Keratinocyte (primary cell): ENCODE measurements around the gene PARP14. TPM values are rescaled to one million over a fixed set of nuclear protein-coding genes. Genes with fewer than 3 reads are reported as not detected.

Source experiments
- DNase-seq: peaks from one replicate; pipeline ENCODE4 v3.0.0-alpha.2; 2011; ENCODE audit warnings: low read depth, missing footprints, low spot score
- FAIRE-seq: peaks from 2 replicates; lab custom pipeline; 2011; peaks lifted over from hg19 to GRCh38; lab: Jason Lieb, UNC
- H2AFZ ChIP-seq: 2 replicates; pipeline ENCODE4 v1.6.0; 2012; ENCODE audit warnings: low read length, control low read depth, inconsistent platforms; ENCODE audit not compliant: control insufficient read depth
- H3K27ac ChIP-seq: 2 replicates; pipeline ENCODE4 v1.5.1; 2011; ENCODE audit warnings: low read length; ENCODE audit not compliant: control insufficient read depth, insufficient read depth
- H3K27me3 ChIP-seq: 3 replicates; pipeline ENCODE4 v1.6.0; 2011; ENCODE audit warnings: low read length; ENCODE audit not compliant: control insufficient read depth, insufficient read depth; ENCODE audit errors: extremely low read depth
- H3K36me3 ChIP-seq, 2 experiments: 2 replicates in 1 of 2; 3 replicates in 1 of 2; pipeline ENCODE4 v1.5.1; 2011; ENCODE audit warnings: low read length in 2 of 2, mild to moderate bottlenecking in 1 of 2; ENCODE audit not compliant: control insufficient read depth in 2 of 2, insufficient read depth in 2 of 2; ENCODE audit errors: extremely low read depth in 1 of 2
- H3K4me1 ChIP-seq: 3 replicates; pipeline ENCODE4 v1.5.1; 2011; ENCODE audit warnings: low read length; ENCODE audit not compliant: control insufficient read depth, insufficient read depth; ENCODE audit errors: extremely low read depth
- H3K4me2 ChIP-seq: 3 replicates; pipeline ENCODE4 v1.6.0; 2011; ENCODE audit warnings: low read depth, low read length; ENCODE audit not compliant: control insufficient read depth, insufficient read depth; ENCODE audit errors: extremely low read depth
- H3K4me3 ChIP-seq, 3 experiments: fragments of 200-600 bp in 1 of 3; sonication (generic) in 1 of 3; 2 replicates in 2 of 3; 3 replicates in 1 of 3; pipeline ENCODE4 v1.5.1; 2011 to 2016; ENCODE audit warnings: low read length in 3 of 3, mild to moderate bottlenecking in 3 of 3, control low read depth in 2 of 3, inconsistent platforms in 1 of 3, low read depth in 1 of 3, mixed read lengths in 1 of 3, mixed run types in 1 of 3, moderate library complexity in 1 of 3; ENCODE audit not compliant: control insufficient read depth in 2 of 3, insufficient read depth in 2 of 3; ENCODE audit errors: extremely low read depth in 1 of 3
- H3K79me2 ChIP-seq: 2 replicates; pipeline ENCODE4 v1.6.0; 2012; ENCODE audit warnings: low read length; ENCODE audit not compliant: control insufficient read depth, insufficient read depth
- H3K9ac ChIP-seq: 3 replicates; pipeline ENCODE4 v1.6.0; 2011; ENCODE audit warnings: low read length; ENCODE audit not compliant: control insufficient read depth, insufficient read depth; ENCODE audit errors: extremely low read depth
- H3K9me1 ChIP-seq: 3 replicates; pipeline ENCODE4 v1.6.0; 2011; ENCODE audit warnings: low read length; ENCODE audit not compliant: control insufficient read depth, insufficient read depth; ENCODE audit errors: extremely low read depth
- H3K9me3 ChIP-seq: 2 replicates; pipeline ENCODE4 v1.5.1; 2012; ENCODE audit warnings: low read depth, low read length; ENCODE audit not compliant: control insufficient read depth
- H4K20me1 ChIP-seq: 3 replicates; pipeline ENCODE4 v1.6.0; 2011; ENCODE audit warnings: low read length; ENCODE audit not compliant: control insufficient read depth, insufficient read depth; ENCODE audit errors: extremely low read depth
- EZH2 ChIP-seq: IDR thresholded peaks from one replicate; pipeline ENCODE4 v1.6.1; 2012; ENCODE audit warnings: inconsistent platforms, mild to moderate bottlenecking, low read length, moderate library complexity
- dilution Hi-C: fragments of 300-500 bp; cut with MboI; formaldehyde crosslinking; loops from one replicate; pipeline ENCODE4 v1.7.0; 2020; ENCODE audit warnings: low sequenced_read_pairs; ENCODE audit not compliant: extremely low pct_ligation_motif_present
- polyA plus RNA-seq, 5 experiments: library from polyadenylated mRNA; depleted of rRNA in 3 of 5; stranded (reverse) in 3 of 5; stranded (forward) in 1 of 5; unstranded in 1 of 5; fragments of >200 nt; gene quantifications; 1 replicate in 1 of 5; 2 replicates in 3 of 5; 3 replicates in 1 of 5; pipeline versions ENCODE4 v1.2.1 to v1.2.3, GENCODE V29; 2011 to 2012; ENCODE audit warnings: missing spikeins in 2 of 5, low read depth in 1 of 5, low replicate concordance in 1 of 5
- TF ChIP-seq, protein P1 (sequence below), 3 experiments: IDR thresholded peaks in 1 of 3; conservative IDR thresholded peaks in 1 of 3; optimal IDR thresholded peaks in 1 of 3; 2 replicates in 2 of 3; 3 replicates in 1 of 3; pipeline versions ENCODE3 to v1.5.1; 2011; ENCODE audit warnings: low read length in 3 of 3, mild to moderate bottlenecking in 3 of 3, moderate library complexity in 2 of 3, control low read depth in 1 of 3, inconsistent platforms in 1 of 3; ENCODE audit not compliant: insufficient read depth in 2 of 3; ENCODE audit errors: extremely low read depth in 1 of 3

Gene PARP14
- polyA plus RNA-seq, 1 donor (not counting 4 experiments of a cell fraction or from before 2014, with no cell fraction given), result 25.7 TPM

DNA sequence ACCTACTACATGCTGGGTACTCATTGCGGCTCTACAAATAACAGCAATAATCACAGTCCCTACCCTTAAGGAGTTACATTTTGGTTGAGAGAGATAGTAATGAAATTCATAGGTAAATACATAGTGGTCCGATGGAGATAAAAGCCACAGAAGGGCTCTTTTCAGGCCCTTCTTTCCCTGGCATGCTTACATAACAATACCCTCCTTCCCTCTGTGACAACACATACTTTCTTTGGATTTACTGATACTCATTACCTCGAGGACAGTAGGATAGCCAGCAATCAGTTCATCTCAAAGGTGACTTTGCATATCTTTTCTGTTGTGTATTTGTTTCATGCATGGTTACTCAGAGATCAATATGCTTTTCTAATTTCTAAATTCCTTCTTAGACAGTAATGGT, 58.5 kb downstream of the PARP14 start:
- no peak for FAIRE-seq

DNA sequence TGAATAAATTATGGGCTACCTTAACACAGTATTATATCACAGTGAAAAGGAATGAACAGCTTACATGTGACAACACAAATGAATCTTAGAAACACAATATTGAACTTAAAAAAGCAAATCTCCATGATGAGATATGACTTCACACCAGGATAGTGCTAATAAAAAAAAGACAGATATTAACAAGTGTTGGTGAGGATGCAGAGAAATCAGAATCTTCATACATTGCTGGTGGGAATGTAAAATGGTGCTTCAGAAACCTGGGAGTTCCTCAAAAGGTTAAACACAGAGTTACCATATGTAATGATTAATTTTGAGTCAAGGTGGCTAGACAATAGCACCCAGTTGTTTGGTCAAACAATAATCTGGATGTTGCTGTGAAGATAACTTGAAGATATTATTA, 61.6 kb downstream of the PARP14 start:
- H4K20me1 ChIP-seq, result no peaks in the 10 kb centered on the region
- no peak for DNase-seq

More for the DNA sequence above, 58.5 kb downstream of the PARP14 start:
- Histone ChIP-seq H3K36me3 (peaks cover 2 to 5% of the 10 kb centered on the region in 2 experiments), H3K9me3 (no peaks in the 10 kb centered on the region), H4K20me1 (no peaks in the 10 kb centered on the region), H3K79me2 (no peaks in the 10 kb centered on the region), H3K27ac (no peak overlapping the region), H3K27me3 (no peaks in the 10 kb centered on the region), H3K4me1 (no peaks in the 10 kb centered on the region), H3K9ac (no peak overlapping the region), H3K9me1 (no peaks in the 10 kb centered on the region), H3K4me2 (no peak overlapping the region), H3K4me3 (no peak overlapping the region), H2AFZ (no peak overlapping the region)
- TF ChIP-seq, protein P1, sequence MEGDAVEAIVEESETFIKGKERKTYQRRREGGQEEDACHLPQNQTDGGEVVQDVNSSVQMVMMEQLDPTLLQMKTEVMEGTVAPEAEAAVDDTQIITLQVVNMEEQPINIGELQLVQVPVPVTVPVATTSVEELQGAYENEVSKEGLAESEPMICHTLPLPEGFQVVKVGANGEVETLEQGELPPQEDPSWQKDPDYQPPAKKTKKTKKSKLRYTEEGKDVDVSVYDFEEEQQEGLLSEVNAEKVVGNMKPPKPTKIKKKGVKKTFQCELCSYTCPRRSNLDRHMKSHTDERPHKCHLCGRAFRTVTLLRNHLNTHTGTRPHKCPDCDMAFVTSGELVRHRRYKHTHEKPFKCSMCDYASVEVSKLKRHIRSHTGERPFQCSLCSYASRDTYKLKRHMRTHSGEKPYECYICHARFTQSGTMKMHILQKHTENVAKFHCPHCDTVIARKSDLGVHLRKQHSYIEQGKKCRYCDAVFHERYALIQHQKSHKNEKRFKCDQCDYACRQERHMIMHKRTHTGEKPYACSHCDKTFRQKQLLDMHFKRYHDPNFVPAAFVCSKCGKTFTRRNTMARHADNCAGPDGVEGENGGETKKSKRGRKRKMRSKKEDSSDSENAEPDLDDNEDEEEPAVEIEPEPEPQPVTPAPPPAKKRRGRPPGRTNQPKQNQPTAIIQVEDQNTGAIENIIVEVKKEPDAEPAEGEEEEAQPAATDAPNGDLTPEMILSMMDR (optimal IDR thresholded peaks at IDR 0.05 in 1 of 3, IDR thresholded peaks at IDR 0.05 in 1 of 3, conservative IDR thresholded peaks at IDR 0.05 in 1 of 3; ENCODE audit: extremely low read depth in 1 of 3, insufficient read depth in 2 of 3, low read length in 3 of 3), result no peak
- TF ChIP-seq EZH2, result no peak
- dilution Hi-C loops, result no loop called here
- no peak for DNase-seq

More for the DNA sequence above, 61.6 kb downstream of the PARP14 start:
- Histone ChIP-seq H3K4me2 (no peak overlapping the region), H3K27ac (no peak overlapping the region), H3K9me1 (no peaks in the 10 kb centered on the region), H3K27me3 (no peaks in the 10 kb centered on the region), H3K79me2 (no peaks in the 10 kb centered on the region), H3K9me3 (no peaks in the 10 kb centered on the region), H3K4me3 (no peak overlapping the region), H3K9ac (no peak overlapping the region), H2AFZ (no peak overlapping the region), H3K36me3 (peaks cover 2 to 5% of the 10 kb centered on the region in 2 experiments), H3K4me1 (peaks cover 4% of the 10 kb centered on the region)
- dilution Hi-C loops, result no loop called here
- no peak for TF ChIP-seq EZH2
- TF ChIP-seq, protein P1 (optimal IDR thresholded peaks at IDR 0.05 in 1 of 3, IDR thresholded peaks at IDR 0.05 in 1 of 3, conservative IDR thresholded peaks at IDR 0.05 in 1 of 3; ENCODE audit: extremely low read depth in 1 of 3, insufficient read depth in 2 of 3, low read length in 3 of 3), result no peak
- no peak for FAIRE-seq
